HEK293 (cell line): ENCODE data around the gene OTOS.

Experiments
- CTCF ChIA-PET: fragments of 350-600 bp; formaldehyde crosslinking; extraction: SDS; loops from one replicate; lab custom pipeline; 2021; ENCODE audit warnings: antibody characterized with exemption; lab: Yijun Ruan, JAX
- POLR2A ChIA-PET: fragments of 300-600 bp; formaldehyde crosslinking; extraction: SDS; loops from one replicate; lab custom pipeline; 2020; ENCODE audit warnings: antibody characterized with exemption, inconsistent platforms; lab: Yijun Ruan, JAX
- H3K27ac ChIP-seq: fragments of 200-500 bp; sonication (Bioruptor generic); 2 replicates; pipeline ENCODE4 v1.5.1; 2014; ENCODE audit warnings: low read depth, low read length, control low read depth, inconsistent platforms; ENCODE audit errors: extremely low read depth
- H3K36me3 ChIP-seq, 2 experiments: fragments of 200-500 bp in 1 of 2; sonication (Bioruptor generic) in 1 of 2; 1 replicate in 1 of 2; 2 replicates in 1 of 2; pipeline ENCODE4 v1.5.1; 2014 to 2017; ENCODE audit warnings: inconsistent platforms in 2 of 2, low read length in 2 of 2; ENCODE audit not compliant: control insufficient read depth in 2 of 2, insufficient read depth in 1 of 2
- H3K4me1 ChIP-seq: fragments of 200-500 bp; sonication (Bioruptor generic); 2 replicates; pipeline ENCODE4 v1.5.1; 2014; ENCODE audit warnings: mild to moderate bottlenecking, low read length, inconsistent platforms; ENCODE audit not compliant: control insufficient read depth, insufficient read depth
- H3K4me3 ChIP-seq: 2 replicates; pipeline ENCODE4 v1.5.1; 2011; ENCODE audit warnings: low read depth, mild to moderate bottlenecking, control low read depth, low read length, moderate library complexity
- H3K9me3 ChIP-seq: fragments of 200-500 bp; sonication (Bioruptor generic); 2 replicates; pipeline ENCODE4 v1.5.1; 2014; ENCODE audit warnings: low read depth, low read length, inconsistent platforms; ENCODE audit not compliant: control insufficient read depth, insufficient read depth
- CTCF ChIP-seq: fragments of 450-650 bp; formaldehyde crosslinking; IDR thresholded peaks from 2 replicates; pipeline ENCODE4 v1.5.1; 2016; ENCODE audit warnings: missing biosample characterization, missing genetic modification characterization
- HIC1 ChIP-seq: fragments of 450-650 bp; formaldehyde crosslinking; IDR thresholded peaks from 2 replicates; pipeline ENCODE4 v1.5.1; 2016; ENCODE audit warnings: missing biosample characterization, missing genetic modification characterization
- MZF1 ChIP-seq: fragments of 450-650 bp; formaldehyde crosslinking; IDR thresholded peaks from 2 replicates; pipeline ENCODE4 v1.5.1; 2017; ENCODE audit warnings: missing biosample characterization, missing genetic modification characterization, borderline replicate concordance
- PRDM10 ChIP-seq: fragments of 450-650 bp; formaldehyde crosslinking; IDR thresholded peaks from 2 replicates; pipeline ENCODE4 v1.5.1; 2016; ENCODE audit warnings: missing biosample characterization, missing genetic modification characterization
- PRDM2 ChIP-seq: fragments of 450-650 bp; formaldehyde crosslinking; IDR thresholded peaks from 2 replicates; pipeline ENCODE4 v1.5.1; 2016; ENCODE audit warnings: missing biosample characterization, missing genetic modification characterization, borderline replicate concordance
- SETDB1 ChIP-seq: IDR thresholded peaks from one replicate; pipeline ENCODE4 v1.6.1; 2017; ENCODE audit warnings: mild to moderate bottlenecking, low read length, moderate library complexity, mixed read lengths; ENCODE audit not compliant: insufficient read length
- SP2 ChIP-seq: fragments of 450-650 bp; formaldehyde crosslinking; IDR thresholded peaks from 2 replicates; pipeline ENCODE4 v1.5.1; 2016; ENCODE audit warnings: missing biosample characterization, missing genetic modification characterization
- ZFP3 ChIP-seq: fragments of 450-650 bp; formaldehyde crosslinking; IDR thresholded peaks from 2 replicates; pipeline ENCODE4 v1.5.1; 2016; ENCODE audit warnings: low read depth, missing biosample characterization, missing genetic modification characterization
- ZNF114 ChIP-seq: fragments of 450-650 bp; formaldehyde crosslinking; IDR thresholded peaks from 2 replicates; pipeline ENCODE4 v1.5.0; 2017; ENCODE audit warnings: missing biosample characterization, missing genetic modification characterization
- ZNF133 ChIP-seq: fragments of 450-650 bp; formaldehyde crosslinking; IDR thresholded peaks from 2 replicates; pipeline ENCODE4 v1.5.1; 2016; ENCODE audit warnings: missing biosample characterization, missing genetic modification characterization
- ZNF140 ChIP-seq: fragments of 450-650 bp; formaldehyde crosslinking; IDR thresholded peaks from 2 replicates; pipeline ENCODE4 v1.5.1; 2016; ENCODE audit warnings: missing biosample characterization, missing genetic modification characterization
- ZNF398 ChIP-seq: fragments of 450-650 bp; formaldehyde crosslinking; IDR thresholded peaks from 2 replicates; pipeline ENCODE4 v1.5.1; 2017; ENCODE audit warnings: missing biosample characterization, missing genetic modification characterization
- ZNF416 ChIP-seq: fragments of 450-650 bp; formaldehyde crosslinking; IDR thresholded peaks from 2 replicates; pipeline ENCODE4 v1.5.1; 2016; ENCODE audit warnings: missing biosample characterization, missing genetic modification characterization
- ZNF514 ChIP-seq: fragments of 450-650 bp; formaldehyde crosslinking; IDR thresholded peaks from 2 replicates; pipeline ENCODE4 v1.5.1; 2016; ENCODE audit warnings: missing biosample characterization, missing genetic modification characterization
- ZNF558 ChIP-seq: fragments of 450-650 bp; formaldehyde crosslinking; IDR thresholded peaks from 2 replicates; pipeline ENCODE4 v1.5.1; 2016; ENCODE audit warnings: missing biosample characterization, missing genetic modification characterization
- ZNF624 ChIP-seq: fragments of 450-650 bp; formaldehyde crosslinking; IDR thresholded peaks from 2 replicates; pipeline ENCODE4 v1.5.1; 2017; ENCODE audit warnings: missing biosample characterization, missing genetic modification characterization
- ZNF704 ChIP-seq: fragments of 450-650 bp; formaldehyde crosslinking; IDR thresholded peaks from 2 replicates; pipeline ENCODE4 v1.5.1; 2016; ENCODE audit warnings: missing biosample characterization, missing genetic modification characterization
- ZNF777 ChIP-seq: fragments of 450-650 bp; formaldehyde crosslinking; IDR thresholded peaks from 2 replicates; pipeline ENCODE4 v1.5.1; 2017; ENCODE audit warnings: missing biosample characterization, missing genetic modification characterization, borderline replicate concordance
- ZSCAN4 ChIP-seq: fragments of 450-650 bp; formaldehyde crosslinking; IDR thresholded peaks from 2 replicates; pipeline ENCODE4 v1.5.1; 2017; ENCODE audit warnings: missing biosample characterization, missing genetic modification characterization

OTOS gene

GRCh38 chr2:240132651-240132980, 7.8 kb downstream of the OTOS start:
- peaks cover 9% of the 10 kb centered on the region; the same call in 1 of the 2 replicates for H3K4me1 ChIP-seq
- peaks cover 0 to 69% of the 10 kb centered on the region in 2 experiments; a peak in 1 of 3 replicates for H3K36me3 ChIP-seq
- H3K9me3 ChIP-seq: no peaks in the 10 kb centered on the region
- ChIA-PET CTCF (interaction anchor here (0.8 to 2.8 kb wide), 2 partner anchors 11 kb away, joined by 3 to 7 read pairs; no protein-coding TSS in a partner anchor), POLR2A (no interaction called here)
- TF ChIP-seq HIC1 (tag by site-specific recombination): no peak
- no peak for TF ChIP-seq ZNF624
- no peak for TF ChIP-seq PRDM2 (tag by site-specific recombination)
- no peak for TF ChIP-seq ZNF133
- no peak for TF ChIP-seq SETDB1
- no peak for TF ChIP-seq ZNF777 (tag by site-specific recombination)
- TF ChIP-seq ZNF398 (tag by site-specific recombination): no peak
- TF ChIP-seq ZNF416 (tag by site-specific recombination): no peak
- no peak for TF ChIP-seq ZFP3 (tag by site-specific recombination)
- TF ChIP-seq PRDM10 (tag by site-specific recombination): no peak
- no peak for TF ChIP-seq ZNF140 (tag by site-specific recombination)
- TF ChIP-seq CTCF (tag by site-specific recombination): no peak
- no peak for TF ChIP-seq MZF1
- TF ChIP-seq ZNF114: no peak
- TF ChIP-seq ZNF704 (tag by site-specific recombination): no peak
- no peak for TF ChIP-seq ZSCAN4 (tag by site-specific recombination)
- no peak for TF ChIP-seq ZNF514 (tag by site-specific recombination)
- no peak for TF ChIP-seq SP2 (tag by site-specific recombination)
- TF ChIP-seq ZNF558 (tag by site-specific recombination): no peak
- H3K27ac ChIP-seq: no peak overlapping the region
- H3K4me3 ChIP-seq: no peak overlapping the region
